CD8-positive, alpha-beta memory T cell (primary cell): ENCODE measurements around the gene C12orf75. TPM values are rescaled to one million over a fixed set of nuclear protein-coding genes. Genes with fewer than 3 reads are reported as not detected.

Experiments used
- CTCF ChIA-PET: fragments of 350-600 bp; sonication (Branson Sonifier 250); formaldehyde crosslinking; loops from one replicate; lab custom pipeline; 2021; ENCODE audit warnings: antibody characterized with exemption; lab: Charles Lee
- POLR2A ChIA-PET: fragments of 350-600 bp; sonication (Branson Sonifier 250); formaldehyde crosslinking; loops from one replicate; lab custom pipeline; 2021; ENCODE audit warnings: antibody characterized with exemption; lab: Charles Lee
- DNase-seq, 5 donors: peaks; one replicate each; pipeline versions ENCODE4 v3.0.0 to v3.0.0-alpha.2; 2020 to 2022; ENCODE audit warnings: mixed read lengths in 1 of 5
- H3K27ac ChIP-seq: one replicate; pipeline ENCODE4 v1.7.0; 2013; ENCODE audit warnings: low read depth, mild to moderate bottlenecking, low read length, moderate library complexity
- H3K27me3 ChIP-seq: 2 replicates; pipeline ENCODE4 v1.7.0; 2013; ENCODE audit warnings: low read length, mild to moderate bottlenecking; ENCODE audit not compliant: insufficient read depth, poor library complexity, severe bottlenecking
- H3K36me3 ChIP-seq: 2 replicates; pipeline ENCODE4 v1.7.0; 2013; ENCODE audit warnings: mild to moderate bottlenecking, low read length, moderate library complexity; ENCODE audit not compliant: insufficient read depth
- H3K4me1 ChIP-seq: 2 replicates; pipeline ENCODE4 v1.7.0; 2013; ENCODE audit warnings: mild to moderate bottlenecking, low read length, moderate library complexity; ENCODE audit not compliant: insufficient read depth
- H3K4me3 ChIP-seq: 2 replicates; pipeline ENCODE4 v1.7.0; 2013; ENCODE audit warnings: mild to moderate bottlenecking, low read length
- H3K9me3 ChIP-seq: 2 replicates; pipeline ENCODE4 v1.7.0; 2013; ENCODE audit warnings: mild to moderate bottlenecking, low read length
- H3K27ac Mint-ChIP-seq, 8 donors: one replicate each; pipeline ENCODE4 v1.8.0; 2020 to 2021; ENCODE audit warnings: mixed read lengths in 8 of 8, mild to moderate bottlenecking in 6 of 8, inconsistent platforms in 3 of 8, moderate library complexity in 3 of 8
- H3K27me3 Mint-ChIP-seq, 2 donors: one replicate each; pipeline ENCODE4 v1.8.0; 2020 to 2021; ENCODE audit warnings: mixed read lengths in 2 of 2, mild to moderate bottlenecking in 1 of 2, moderate library complexity in 1 of 2
- H3K36me3 Mint-ChIP-seq, 3 donors: one replicate each; pipeline ENCODE4 v1.8.0; 2020 to 2021; ENCODE audit warnings: mixed read lengths in 3 of 3, inconsistent platforms in 1 of 3, mild to moderate bottlenecking in 1 of 3
- H3K4me1 Mint-ChIP-seq, 3 donors: one replicate each; pipeline ENCODE4 v1.8.0; 2020 to 2021; ENCODE audit warnings: mixed read lengths in 3 of 3, inconsistent platforms in 1 of 3, mild to moderate bottlenecking in 1 of 3
- H3K4me3 Mint-ChIP-seq, 7 donors: one replicate each; pipeline ENCODE4 v1.8.0; 2020 to 2021; ENCODE audit warnings: mixed read lengths in 7 of 7, mild to moderate bottlenecking in 6 of 7, moderate library complexity in 4 of 7, inconsistent platforms in 2 of 7
- H3K9me3 Mint-ChIP-seq, 5 donors: one replicate each; pipeline ENCODE4 v1.8.0; 2020 to 2022; ENCODE audit warnings: mixed read lengths in 5 of 5, mild to moderate bottlenecking in 3 of 5, moderate library complexity in 2 of 5, inconsistent platforms in 1 of 5
- polyA plus RNA-seq: library from polyadenylated mRNA; unstranded; fragments of 300-500 nt; fragmentation: Illumina TruSeq; gene quantifications from one replicate; pipeline ENCODE4 v1.2.3, GENCODE V29; 2021
- total RNA-seq, 2 experiments: library from RNA; stranded (reverse); gene quantifications; one replicate each; pipeline ENCODE4 v1.2.3, GENCODE V29; 2021

The C12orf75 gene
- total and polyA plus RNA-seq, 3 experiments from 2014 or later: 52.9 to 181 (median 62.8) TPM

GRCh38 chr12:105321125-105321524 is 9.4 kb upstream of the C12orf75 start:
- Mint-ChIP-seq H3K27me3 (no peaks in the 10 kb centered on the region), H3K36me3 (no peaks in the 10 kb centered on the region), H3K4me1 (peaks cover 10 to 22% (median 21%) of the 10 kb centered on the region in 3 donors), H3K27ac (peak overlapping the region in 2 of 8 donors; percentile 16 to 43), H3K9me3 (no peaks in the 10 kb centered on the region), H3K4me3 (no peak overlapping the region)
- CTCF ChIA-PET: interaction anchor here (1.0 to 5.3 kb wide), 3 partner anchors 10 to 62 kb away, joined by 3 to 28 read pairs (median 16); partner anchors contain the start of gene C12orf75
- Histone ChIP-seq H3K4me3 (no peak overlapping the region), H3K36me3 (no peaks in the 10 kb centered on the region), H3K4me1 (no peaks in the 10 kb centered on the region), H3K9me3 (no peaks in the 10 kb centered on the region), H3K27me3 (no peaks in the 10 kb centered on the region), H3K27ac (no peak overlapping the region)
- POLR2A ChIA-PET: no interaction called here
- no peak for DNase-seq

GRCh38 chr12:105322070-105322469 is 8.4 kb upstream of the C12orf75 start:
- Histone ChIP-seq H3K27ac (no peak overlapping the region), H3K9me3 (no peaks in the 10 kb centered on the region), H3K4me1 (no peaks in the 10 kb centered on the region), H3K27me3 (no peaks in the 10 kb centered on the region), H3K4me3 (no peak overlapping the region), H3K36me3 (no peaks in the 10 kb centered on the region)
- H3K27me3 Mint-ChIP-seq: no peaks in the 10 kb centered on the region
- CTCF ChIA-PET: interaction anchor here (5.3 kb wide), 1 partner anchor 9 kb away, joined by 28 read pairs; the partner anchor contains the start of gene C12orf75
- POLR2A ChIA-PET: no interaction called here
- H3K4me3 Mint-ChIP-seq: no peak overlapping the region
- no peaks in the 10 kb centered on the region for H3K36me3 Mint-ChIP-seq
- H3K4me1 Mint-ChIP-seq: peaks cover 19 to 31% (median 30%) of the 10 kb centered on the region in 3 donors
- H3K9me3 Mint-ChIP-seq: no peaks in the 10 kb centered on the region
- no peak for DNase-seq
- H3K27ac Mint-ChIP-seq: no peak overlapping the region

- no peak overlapping the region for H3K4me3 ChIP-seq
These were observed 5.8 kb upstream of the C12orf75 start for GRCh38 chr12:105324704-105325103.

GRCh38 chr12:105325117-105325516 is 5.4 kb upstream of the C12orf75 start:
- no peaks in the 10 kb centered on the region for H3K27me3 ChIP-seq
- peaks cover 23% of the 10 kb centered on the region for H3K4me1 ChIP-seq
- peaks cover 43 to 62% (median 61%) of the 10 kb centered on the region in 3 donors for H3K4me1 Mint-ChIP-seq
- H3K4me3 ChIP-seq: no peak overlapping the region
- ChIA-PET CTCF (no interaction called here), POLR2A (interaction anchor here (0.7 kb wide), 1 partner anchor 8 kb away, joined by 4 read pairs; no protein-coding TSS in a partner anchor)
- H3K36me3 ChIP-seq: no peaks in the 10 kb centered on the region
- H3K9me3 Mint-ChIP-seq: no peaks in the 10 kb centered on the region
- H3K27ac Mint-ChIP-seq: peak overlapping the region in 3 of 8 donors; percentile 7 to 59 (median 9)
- no peaks in the 10 kb centered on the region for H3K27me3 Mint-ChIP-seq
- no peaks in the 10 kb centered on the region for H3K9me3 ChIP-seq
- H3K27ac ChIP-seq: no peak overlapping the region
- DNase-seq: no peak
- H3K4me3 Mint-ChIP-seq: no peak overlapping the region
- peaks cover 0 to 1% (median 0%) of the 10 kb centered on the region in 3 donors for H3K36me3 Mint-ChIP-seq

More at GRCh38 chr12:105324704-105325103, 5.8 kb upstream of the C12orf75 start:
- POLR2A ChIA-PET: interaction anchor here (0.7 kb wide), 1 partner anchor 8 kb away, joined by 4 read pairs; no protein-coding TSS in a partner anchor
- no peaks in the 10 kb centered on the region for H3K27me3 Mint-ChIP-seq
- Histone ChIP-seq H3K36me3 (no peaks in the 10 kb centered on the region), H3K27me3 (no peaks in the 10 kb centered on the region), H3K4me1 (peaks cover 19% of the 10 kb centered on the region), H3K27ac (no peak overlapping the region), H3K9me3 (no peaks in the 10 kb centered on the region)
- DNase-seq: no peak
- H3K27ac Mint-ChIP-seq: peak overlapping the region in 4 of 8 donors; percentile 7 to 59 (median 16)
- H3K36me3 Mint-ChIP-seq: no peaks in the 10 kb centered on the region
- CTCF ChIA-PET: no interaction called here
- H3K9me3 Mint-ChIP-seq: no peaks in the 10 kb centered on the region
- H3K4me3 Mint-ChIP-seq: no peak overlapping the region
- peaks cover 39 to 58% (median 56%) of the 10 kb centered on the region in 3 donors for H3K4me1 Mint-ChIP-seq

- Mint-ChIP-seq H3K36me3 (peaks cover 0 to 6% (median 0%) of the 10 kb centered on the region in 3 donors), H3K4me3 (peak overlapping the region; percentile 76 to 93 (median 80)), H3K9me3 (no peaks in the 10 kb centered on the region), H3K4me1 (peaks cover 73 to 89% (median 86%) of the 10 kb centered on the region in 3 donors), H3K27me3 (no peaks in the 10 kb centered on the region), H3K27ac (peak overlapping the region; percentile 83 to 98 (median 94))
- peak overlapping the region; percentile 34 for H3K4me3 ChIP-seq
- ChIA-PET CTCF (interaction anchor here (1.2 to 4.4 kb wide), 3 partner anchors 11 to 93 kb away, joined by 3 to 28 read pairs (median 7); no protein-coding TSS in a partner anchor), POLR2A (interaction anchor here (0.7 to 1.2 kb wide), 4 partner anchors 12 to 98 kb away, joined by 3 to 6 read pairs (median 3); partner anchors contain the start of gene APPL2)
- DNase-seq: peak in 2 of 5 donors; percentile 6 to 52
- no peaks in the 10 kb centered on the region for H3K36me3 ChIP-seq
- no peaks in the 10 kb centered on the region for H3K27me3 ChIP-seq
- H3K4me1 ChIP-seq: peaks cover 45% of the 10 kb centered on the region
- no peaks in the 10 kb centered on the region for H3K9me3 ChIP-seq
- H3K27ac ChIP-seq: peak overlapping the region; percentile 62
These were observed 587 bp upstream of the C12orf75 start for GRCh38 chr12:105329926-105330282.

- peak in 3 of 5 donors; percentile 31 to 48 (median 45) for DNase-seq
- H3K4me3 Mint-ChIP-seq: peak overlapping the region; percentile 83 to 92 (median 91)
- peaks cover under 1 to 6% (median 4%) of the 10 kb centered on the region in 3 donors for H3K36me3 Mint-ChIP-seq
- peak overlapping the region; percentile 34 for H3K27ac ChIP-seq
- ChIA-PET CTCF (interaction anchor here (0.6 to 4.4 kb wide), 6 partner anchors 12 to 1014 kb away, joined by 3 to 28 read pairs (median 5); partner anchors contain the start of gene APPL2), POLR2A (interaction anchor here (0.6 to 1.4 kb wide), 8 partner anchors 10 to 1366 kb away, joined by 3 to 5 read pairs (median 3); partner anchors contain the start of genes NFYB and TDG)
- H3K27ac Mint-ChIP-seq: peak overlapping the region; percentile 79 to 97 (median 93)
- H3K4me1 Mint-ChIP-seq: peaks cover 78 to 91% (median 91%) of the 10 kb centered on the region in 3 donors
- H3K4me1 ChIP-seq: peaks cover 55% of the 10 kb centered on the region
- no peaks in the 10 kb centered on the region for H3K9me3 Mint-ChIP-seq
- H3K27me3 Mint-ChIP-seq: no peaks in the 10 kb centered on the region
- no peaks in the 10 kb centered on the region for H3K36me3 ChIP-seq
- H3K9me3 ChIP-seq: no peaks in the 10 kb centered on the region
- H3K4me3 ChIP-seq: peak overlapping the region; percentile 33
- no peaks in the 10 kb centered on the region for H3K27me3 ChIP-seq
These were observed 677 bp downstream of the C12orf75 start for GRCh38 chr12:105330931-105331804.

GRCh38 chr12:105331805-105332251 is 1.3 kb downstream of the C12orf75 start:
- H3K9me3 Mint-ChIP-seq: no peaks in the 10 kb centered on the region
- peaks cover 77 to 91% (median 91%) of the 10 kb centered on the region in 3 donors for H3K4me1 Mint-ChIP-seq
- peak overlapping the region; percentile 79 to 97 (median 93) for H3K27ac Mint-ChIP-seq
- peak overlapping the region; percentile 83 to 92 (median 91) for H3K4me3 Mint-ChIP-seq
- CTCF ChIA-PET: interaction anchor here (0.8 to 4.4 kb wide), 5 partner anchors 13 to 96 kb away, joined by 3 to 28 read pairs (median 7); partner anchors contain the start of gene APPL2
- H3K9me3 ChIP-seq: no peaks in the 10 kb centered on the region
- H3K27me3 ChIP-seq: no peaks in the 10 kb centered on the region
- H3K36me3 Mint-ChIP-seq: peaks cover 5 to 10% (median 8%) of the 10 kb centered on the region in 3 donors
- peak overlapping the region; percentile 34 for H3K27ac ChIP-seq
- peak in 4 of 5 donors; percentile 6 to 58 (median 51) for DNase-seq
- H3K4me3 ChIP-seq: peak overlapping the region; percentile 33
- no peaks in the 10 kb centered on the region for H3K27me3 Mint-ChIP-seq
- no peaks in the 10 kb centered on the region for H3K36me3 ChIP-seq
- H3K4me1 ChIP-seq: peaks cover 56% of the 10 kb centered on the region
- POLR2A ChIA-PET: interaction anchor here (0.6 to 1.4 kb wide), 7 partner anchors 10 to 1366 kb away, joined by 3 to 5 read pairs (median 3); partner anchors contain the start of genes NFYB and TDG
